GM18867 (cell line): ENCODE results near the gene SYCN.

ENCODE experiments used
- ATAC-seq: cut with Tn5 transposase; IDR thresholded peaks from one replicate; pipeline ENCODE4 v1.9.1; 2021; ENCODE audit warnings: mild to moderate bottlenecking, moderate library complexity; ENCODE audit not compliant: unreplicated experiment

SYCN gene

DNA sequence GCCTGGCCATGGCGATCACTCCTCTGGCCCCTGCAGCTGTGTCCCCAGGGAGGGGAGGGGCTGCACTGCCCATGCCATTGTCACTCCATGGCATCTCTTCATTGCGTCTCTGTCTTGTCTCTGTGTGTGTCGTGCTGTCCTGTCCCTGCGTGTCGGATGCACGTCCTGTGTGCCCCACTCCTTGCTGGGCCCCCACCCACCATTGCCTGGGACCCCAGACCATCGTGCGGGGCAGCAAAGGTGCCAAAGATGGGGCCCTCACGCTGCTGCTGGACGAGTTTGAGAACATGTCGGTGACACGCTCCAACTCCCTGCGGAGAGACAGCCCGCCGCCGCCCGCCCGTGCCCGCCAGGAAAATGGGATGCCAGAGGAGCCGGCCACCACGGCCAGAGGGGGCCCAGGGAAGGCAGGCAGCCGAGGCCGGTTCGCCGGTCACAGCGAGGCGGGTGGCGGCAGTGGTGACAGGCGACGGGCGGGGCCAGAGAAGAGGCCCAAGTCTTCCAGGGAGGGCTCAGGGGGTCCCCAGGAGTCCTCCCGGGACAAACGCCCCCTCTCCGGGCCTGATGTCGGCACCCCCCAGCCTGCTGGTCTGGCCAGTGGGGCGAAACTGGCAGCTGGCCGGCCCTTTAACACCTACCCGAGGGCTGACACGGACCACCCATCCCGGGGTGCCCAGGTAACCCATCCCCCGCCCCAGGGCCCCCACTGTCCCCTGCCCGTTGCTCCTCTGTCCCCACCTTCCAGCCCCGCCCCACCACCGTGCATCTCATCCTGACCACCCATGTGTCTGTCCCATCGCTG lies 31.2 kb downstream of the SYCN start:
- no peak for ATAC-seq

DNA sequence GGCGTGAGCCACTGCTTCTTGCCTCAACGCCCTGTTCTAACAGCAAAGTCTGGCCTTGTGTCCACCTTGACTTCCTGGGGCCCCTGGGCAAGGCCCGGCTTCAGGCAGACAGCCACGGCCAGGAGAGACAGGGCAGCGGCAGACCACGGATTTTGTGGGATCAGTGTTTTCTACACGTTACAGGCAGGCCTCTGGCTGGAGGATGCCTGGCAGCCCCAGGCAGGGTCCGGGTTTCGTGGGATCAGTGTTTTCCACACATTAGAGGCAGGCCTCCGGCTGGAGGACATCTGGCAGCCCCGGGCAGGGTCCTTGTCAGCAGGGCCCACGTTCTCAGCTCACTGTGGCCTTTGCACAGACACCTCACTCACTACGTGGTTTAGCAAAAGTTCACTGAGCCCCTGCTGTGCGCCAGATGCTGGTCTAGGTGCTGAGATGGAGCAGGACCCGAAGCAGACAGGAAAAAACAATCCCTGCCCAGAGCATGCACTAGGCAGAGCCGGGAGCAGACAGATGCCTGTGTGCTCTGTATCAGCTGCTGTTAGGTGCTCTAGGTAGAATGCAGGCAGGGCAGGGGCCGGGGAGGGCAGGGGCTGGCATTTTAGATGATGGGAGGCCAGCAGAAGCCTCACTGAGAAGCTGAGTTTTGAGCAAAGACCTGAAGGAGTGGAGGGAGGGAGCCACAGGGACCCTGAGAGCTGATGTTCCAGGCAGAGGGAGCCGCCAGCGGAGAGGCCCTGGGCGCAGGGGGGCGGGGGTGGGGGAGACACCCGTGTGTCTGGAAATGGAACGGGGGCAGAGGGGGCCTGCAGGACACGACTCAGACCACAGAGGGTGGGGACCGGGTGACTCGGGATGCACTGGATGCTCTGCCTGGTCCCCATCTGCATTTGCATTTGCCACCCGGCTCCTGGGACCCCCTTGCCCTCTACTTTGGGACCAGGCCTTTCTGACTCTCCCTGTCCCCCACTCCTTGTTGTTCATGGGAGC lies 32.3 kb downstream of the SYCN start:
- ATAC-seq: no peak

DNA sequence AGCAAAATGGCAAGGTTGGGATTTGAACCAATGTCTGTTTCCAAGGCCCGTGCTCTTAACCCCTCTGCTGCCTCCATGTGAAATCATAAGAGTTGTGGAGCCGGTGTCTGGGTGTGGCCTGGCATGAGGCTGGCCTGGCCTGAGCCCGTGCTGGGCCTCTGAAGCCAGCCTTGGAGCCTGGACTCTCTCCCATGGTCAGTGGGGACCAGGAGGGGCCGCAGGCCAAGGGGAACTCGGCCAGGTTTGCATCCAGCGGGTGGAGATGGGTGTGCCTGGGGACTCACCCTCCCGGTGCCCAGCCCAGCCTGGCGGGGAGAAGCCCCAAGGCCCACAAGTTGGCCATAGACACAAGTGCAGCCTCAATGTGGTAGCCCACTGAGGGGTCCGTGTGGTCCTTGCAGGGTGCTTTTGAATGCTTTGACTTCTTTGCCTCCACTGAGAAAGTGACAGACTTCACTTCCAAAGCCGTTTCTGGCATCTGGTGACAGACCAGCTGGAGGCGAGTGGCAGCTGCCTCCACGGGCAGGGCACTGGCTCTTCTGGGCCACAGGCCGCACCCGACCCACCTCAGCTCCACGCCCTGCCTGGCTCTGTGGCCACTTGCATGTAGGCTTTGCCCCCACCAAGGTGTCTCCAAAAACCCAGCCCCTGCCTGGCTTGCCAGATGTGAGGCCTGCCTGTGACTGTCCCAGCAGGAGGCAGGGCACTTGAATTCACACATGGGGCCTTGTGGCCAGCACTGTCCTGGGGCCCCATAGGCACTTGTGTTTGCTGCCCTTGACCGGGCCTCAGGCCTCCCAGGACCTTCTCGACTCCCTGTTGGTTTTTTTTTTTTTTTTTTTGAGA lies 33.5 kb downstream of the SYCN start:
- ATAC-seq: no peak

DNA sequence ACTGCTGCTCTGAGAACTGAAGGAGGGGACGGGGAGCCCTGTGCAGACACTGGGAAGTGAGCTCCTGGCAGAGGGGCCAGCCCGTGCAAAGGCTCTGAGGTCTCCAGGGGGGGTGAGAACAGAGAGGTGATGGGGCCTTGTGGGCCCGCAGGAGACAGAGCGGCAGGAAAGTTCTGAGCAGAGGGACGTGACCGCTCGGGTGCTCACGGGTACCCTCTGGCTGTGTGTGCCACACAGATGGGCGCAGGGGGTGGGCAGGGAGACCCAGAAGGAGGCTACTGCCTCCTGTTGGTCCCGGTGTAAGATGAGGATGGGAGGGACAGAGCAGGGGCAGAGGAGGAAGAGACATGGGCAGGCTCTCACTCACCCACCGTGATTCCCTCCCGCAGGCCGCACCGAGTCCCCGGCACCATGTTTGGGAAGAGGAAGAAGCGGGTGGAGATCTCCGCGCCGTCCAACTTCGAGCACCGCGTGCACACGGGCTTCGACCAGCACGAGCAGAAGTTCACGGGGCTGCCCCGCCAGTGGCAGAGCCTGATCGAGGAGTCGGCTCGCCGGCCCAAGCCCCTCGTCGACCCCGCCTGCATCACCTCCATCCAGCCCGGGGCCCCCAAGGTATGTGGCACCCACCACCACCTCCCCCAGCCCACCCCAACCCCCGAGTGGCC lies 34.8 kb downstream of the SYCN start:
- ATAC-seq: no peak

DNA sequence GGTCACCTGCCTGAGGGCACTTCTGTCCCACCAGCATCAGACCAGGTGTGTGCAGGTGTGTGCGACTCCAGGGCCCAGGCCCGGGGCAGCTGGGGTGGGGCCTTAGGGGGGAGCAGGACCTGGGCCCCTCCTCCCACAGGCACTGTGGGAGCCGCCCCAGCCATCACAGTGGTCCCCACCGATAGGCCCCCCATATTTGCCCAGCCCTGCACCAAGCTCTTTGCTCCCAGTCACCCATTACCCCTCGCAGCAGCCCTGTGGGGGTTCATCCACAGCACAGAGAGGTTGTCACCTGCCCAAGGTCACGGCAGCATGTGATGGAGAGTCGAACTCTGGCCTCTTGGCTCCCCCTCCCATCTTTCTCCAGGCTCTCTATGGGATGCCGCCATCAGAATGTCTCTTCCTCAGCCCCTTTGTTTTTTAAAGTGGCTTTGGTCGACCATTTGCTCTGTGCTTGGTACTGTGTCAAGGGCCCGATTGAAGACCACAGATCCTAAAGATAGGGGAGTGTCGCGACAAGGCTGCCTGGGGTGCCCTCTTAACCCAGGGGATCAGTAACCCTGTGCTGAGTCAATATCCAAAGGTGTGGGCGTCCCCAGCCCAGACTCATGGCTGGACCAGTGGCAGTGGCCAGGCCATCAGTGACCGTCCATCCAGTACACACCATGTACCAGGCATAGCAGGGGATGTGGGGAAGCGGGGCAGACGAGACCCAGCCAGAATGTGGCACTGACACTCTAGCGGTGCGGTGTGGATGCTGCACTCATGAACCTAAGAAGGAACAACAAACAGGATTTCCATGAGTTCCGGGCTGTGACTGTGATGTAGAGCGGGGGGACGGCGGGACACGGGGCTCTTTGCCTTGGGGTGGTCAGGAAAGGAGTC lies 35.6 kb downstream of the SYCN start:
- ATAC-seq: no peak

DNA sequence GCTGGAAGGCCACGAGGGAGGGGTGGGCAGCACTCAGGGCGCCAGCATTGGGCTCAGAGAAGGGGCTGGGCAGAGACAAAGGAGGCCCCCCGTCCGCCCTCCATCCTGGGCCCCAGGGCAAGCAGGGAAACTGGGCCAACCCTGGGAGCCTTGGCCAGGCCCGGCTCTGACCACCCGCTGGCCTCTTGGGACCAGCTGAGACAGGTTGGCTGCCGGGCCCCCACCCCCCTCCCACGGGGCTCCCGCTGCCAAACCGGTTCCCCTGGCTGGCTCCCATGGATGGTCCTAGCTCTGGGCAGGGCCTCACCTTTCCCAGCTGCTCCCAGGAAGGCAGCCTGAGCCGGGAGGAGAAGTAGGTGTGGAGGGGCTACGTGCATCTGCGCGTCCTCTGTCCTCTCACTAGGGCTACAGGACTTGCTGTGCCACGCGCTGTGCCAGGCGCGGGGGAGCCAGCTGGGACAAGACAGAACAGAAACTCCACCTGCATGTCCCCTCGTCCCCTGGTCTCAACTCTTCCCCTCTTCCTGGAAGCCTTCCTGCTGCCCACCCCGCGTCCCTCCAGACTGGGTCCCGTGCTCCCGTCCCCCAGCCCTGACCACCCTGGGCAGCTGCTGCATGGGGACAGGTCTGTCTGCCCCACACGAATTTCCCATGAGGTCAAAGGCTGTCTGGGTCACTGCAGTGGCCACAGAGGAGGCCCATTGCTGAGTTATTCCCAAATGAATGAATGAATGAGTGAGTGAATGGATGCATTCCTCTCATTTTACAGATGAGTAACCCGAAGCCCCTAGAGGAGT lies 36.4 kb downstream of the SYCN start:
- no peak for ATAC-seq

DNA sequence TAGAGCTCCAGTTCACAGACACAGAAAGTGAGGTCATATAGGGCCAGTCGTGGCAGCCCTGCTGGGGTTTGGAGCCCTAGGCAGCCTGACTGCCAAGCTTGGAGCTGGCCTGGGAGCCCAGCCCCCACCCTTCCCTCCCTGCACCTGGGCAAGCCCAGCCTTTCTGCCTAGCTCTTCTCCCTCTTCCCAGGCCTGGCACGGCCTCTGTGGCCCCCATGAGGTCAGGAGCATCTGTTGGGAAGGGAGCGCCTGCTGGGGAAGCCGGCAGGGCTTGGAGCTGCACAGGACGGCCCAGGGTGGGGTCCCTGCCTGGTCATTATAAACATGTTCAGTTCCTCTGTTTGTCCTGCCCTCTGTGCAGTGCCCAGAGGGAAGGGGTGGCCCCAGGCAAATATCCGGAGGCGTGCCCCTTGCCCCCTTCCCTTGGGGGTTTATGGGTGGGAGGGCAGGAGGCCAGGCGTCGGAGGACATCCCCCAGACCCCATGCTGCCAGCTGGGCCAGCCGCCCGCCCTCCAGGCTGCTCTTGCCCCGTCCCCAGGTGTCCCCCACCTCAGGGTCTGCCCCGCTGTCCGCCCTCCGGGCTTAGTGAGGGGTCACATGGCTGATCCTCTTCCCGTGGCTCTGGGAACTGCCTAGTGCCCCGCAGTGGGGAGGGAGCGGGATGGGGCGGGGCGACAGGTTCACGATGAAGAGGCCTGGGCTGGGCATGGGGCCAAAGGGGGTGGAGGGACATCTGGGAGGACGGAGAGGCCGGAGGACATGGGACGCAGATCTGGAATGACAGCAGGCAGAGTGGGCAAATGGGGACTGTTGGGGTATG lies 37.3 kb downstream of the SYCN start:
- no peak for ATAC-seq

DNA sequence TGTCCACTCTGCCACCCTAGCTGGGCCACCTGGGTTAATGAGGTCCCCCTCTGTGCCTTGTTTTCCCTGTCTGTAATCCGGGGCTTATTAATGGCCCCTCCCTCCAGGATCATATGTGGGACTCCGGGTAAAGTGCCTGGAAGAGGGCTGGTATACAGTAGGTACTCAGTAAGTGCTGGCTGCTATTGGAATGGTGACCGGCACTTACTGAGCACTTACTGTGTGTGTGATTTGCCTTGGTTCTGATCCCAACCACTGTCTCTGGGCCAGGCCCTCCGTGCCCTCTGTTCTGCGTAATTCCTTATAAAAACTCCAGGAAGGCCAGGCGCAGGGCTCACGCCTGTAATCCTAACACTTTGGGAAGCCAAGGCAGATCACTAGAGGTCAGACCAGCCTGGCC lies 38.2 kb downstream of the SYCN start:
- no peak for ATAC-seq

DNA sequence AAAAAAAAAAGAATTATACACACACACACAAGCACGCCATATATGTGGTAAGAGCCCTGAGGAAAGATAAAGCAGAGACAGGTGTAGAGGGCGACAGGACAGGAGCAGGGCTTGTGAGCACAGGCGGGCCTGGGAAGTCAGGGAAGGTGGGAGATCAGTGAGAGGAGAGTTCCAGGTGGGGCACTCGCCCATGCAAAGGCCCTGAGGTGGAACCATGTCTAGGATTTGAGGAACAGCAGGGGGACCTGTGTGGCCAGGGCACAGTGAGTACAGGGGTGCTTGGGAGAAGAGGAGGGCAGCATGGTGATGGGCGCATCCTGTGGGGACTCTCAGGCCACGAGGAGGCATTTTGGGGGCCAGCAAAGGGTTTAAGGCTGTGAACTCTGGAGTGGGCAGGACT lies 39.8 kb downstream of the SYCN start:
- no peak for ATAC-seq

DNA sequence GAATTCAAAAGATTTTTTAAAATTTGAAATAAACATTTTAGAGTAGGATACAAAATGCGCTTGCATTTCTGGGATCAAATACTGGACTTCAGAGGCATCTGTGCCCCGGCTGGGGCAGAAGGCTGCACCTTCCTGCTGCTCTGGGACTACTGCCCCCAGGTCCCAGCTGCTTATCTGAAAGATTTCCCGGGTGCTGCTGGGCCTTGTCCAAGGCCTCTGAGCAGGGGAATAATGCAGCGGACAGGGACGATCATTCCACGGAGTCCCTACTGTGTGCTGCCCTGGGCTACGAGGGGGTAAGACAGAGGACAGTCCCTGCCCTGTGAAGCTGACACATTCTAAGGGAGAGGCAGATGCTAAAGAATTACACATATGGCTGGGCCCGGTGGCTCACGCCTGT lies 40.4 kb downstream of the SYCN start:
- no peak for ATAC-seq

DNA sequence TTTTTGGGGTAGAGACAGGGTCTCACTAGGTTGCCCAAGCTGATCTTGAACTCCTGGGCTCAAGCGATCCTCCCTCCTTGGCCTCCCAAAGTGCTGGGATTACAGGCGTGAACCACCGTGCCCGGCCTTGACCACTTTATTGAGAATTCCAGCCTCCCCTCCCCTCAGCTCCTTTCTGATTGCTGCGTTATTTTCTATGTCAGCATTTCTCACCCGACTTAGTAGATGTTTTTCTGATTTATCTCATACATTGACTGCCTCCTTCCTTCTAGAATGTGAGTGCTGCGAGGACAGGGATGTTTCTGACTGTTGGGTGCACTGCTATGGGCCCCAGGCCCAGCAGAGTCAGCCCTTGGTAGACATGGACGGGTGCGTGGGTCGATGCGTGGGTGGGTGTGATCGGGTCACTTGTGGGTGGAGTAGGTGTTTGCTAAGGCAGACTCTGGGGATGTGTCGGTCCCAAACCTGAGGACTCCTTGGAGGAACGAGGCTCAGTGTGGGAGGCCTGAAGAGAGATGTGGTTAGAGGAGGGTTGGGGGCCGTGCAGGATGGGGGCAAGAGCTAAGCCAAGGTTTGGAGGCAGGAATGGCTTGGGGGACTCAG lies 41.5 kb downstream of the SYCN start:
- no peak for ATAC-seq

DNA sequence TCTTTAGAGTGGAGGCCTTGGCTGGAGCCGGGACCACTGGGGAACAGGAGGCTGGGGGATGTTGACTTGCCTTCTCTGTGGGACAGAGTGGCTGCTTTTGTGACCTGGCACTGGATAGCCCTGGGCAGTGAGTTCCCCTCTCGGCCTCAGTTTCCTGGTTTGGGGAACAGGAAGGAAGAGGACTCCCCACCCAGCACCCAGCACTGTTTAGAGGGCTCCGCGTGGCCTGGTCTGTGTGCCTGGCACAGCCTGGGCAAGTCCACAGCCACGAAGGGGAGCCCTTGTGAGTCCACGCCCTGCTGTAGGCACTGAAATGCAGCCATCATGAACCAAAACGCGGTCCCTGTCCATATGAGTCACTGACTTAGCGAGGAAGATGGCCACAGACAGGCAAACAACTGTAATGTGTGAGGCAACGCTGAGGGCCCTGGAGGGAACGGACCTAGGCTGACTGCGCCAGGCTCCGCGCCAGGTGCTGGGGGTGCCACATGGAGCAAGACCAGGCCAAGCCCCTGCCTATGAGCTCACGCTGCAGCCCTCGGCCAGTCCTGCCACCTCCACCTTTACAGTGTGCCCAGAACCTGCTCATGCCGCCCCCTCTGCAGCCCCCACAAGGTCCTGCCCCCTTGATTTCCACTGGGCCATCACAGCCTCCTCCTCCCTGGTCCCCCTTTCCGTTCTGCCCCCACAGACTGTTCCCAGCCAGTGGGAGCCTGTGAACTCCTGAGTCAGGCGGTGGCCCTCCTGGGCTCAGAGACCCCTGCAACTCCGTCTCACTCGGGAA lies 43.0 kb downstream of the SYCN start:
- ATAC-seq: no peak

DNA sequence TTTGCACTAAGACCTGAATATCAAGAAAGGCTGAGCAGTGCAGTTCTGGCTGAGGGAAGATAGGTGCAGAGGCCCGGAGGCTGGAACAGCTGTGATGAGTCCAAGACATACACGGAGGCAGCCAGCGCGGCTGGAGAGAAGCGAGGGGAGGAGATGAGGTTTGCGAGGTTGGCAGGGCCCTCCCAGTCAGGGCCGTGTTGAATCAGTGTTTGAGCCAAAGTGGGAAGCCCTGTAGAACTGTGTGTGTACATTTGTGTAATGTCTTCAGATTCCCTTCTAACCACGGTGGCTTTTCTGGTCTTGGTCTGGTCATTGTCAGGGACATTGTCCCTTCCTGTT lies 43.6 kb downstream of the SYCN start:
- ATAC-seq: no peak

DNA sequence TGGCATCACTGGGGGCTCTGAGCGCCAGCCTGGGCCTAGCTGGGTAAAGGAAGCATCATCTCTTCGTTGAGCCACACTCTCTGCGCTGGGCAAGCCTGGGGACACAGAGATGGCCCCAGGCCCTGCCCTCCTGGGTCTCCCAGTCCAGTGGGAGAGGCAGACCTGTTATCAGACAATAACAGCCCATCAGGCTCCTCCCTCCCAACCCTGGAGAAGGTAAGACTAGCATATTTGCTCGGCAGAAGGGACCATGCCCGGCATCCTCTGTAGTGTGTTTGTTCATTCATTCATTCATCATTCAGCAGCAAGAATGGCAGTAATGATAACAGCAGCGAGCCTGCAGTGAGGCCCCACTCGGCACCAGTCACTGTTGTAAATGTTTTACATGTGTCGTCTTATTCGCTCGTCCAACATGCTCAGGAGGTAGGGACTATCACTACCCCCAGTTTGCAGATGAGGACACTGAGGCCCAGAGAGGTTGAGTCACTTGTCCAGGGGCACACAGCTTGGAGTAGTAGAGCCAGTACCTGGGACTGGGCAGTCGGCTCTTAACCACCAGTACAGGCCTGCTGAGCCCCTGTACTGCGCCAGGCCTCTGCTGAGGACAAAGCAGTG lies 45.3 kb downstream of the SYCN start:
- no peak for ATAC-seq

DNA sequence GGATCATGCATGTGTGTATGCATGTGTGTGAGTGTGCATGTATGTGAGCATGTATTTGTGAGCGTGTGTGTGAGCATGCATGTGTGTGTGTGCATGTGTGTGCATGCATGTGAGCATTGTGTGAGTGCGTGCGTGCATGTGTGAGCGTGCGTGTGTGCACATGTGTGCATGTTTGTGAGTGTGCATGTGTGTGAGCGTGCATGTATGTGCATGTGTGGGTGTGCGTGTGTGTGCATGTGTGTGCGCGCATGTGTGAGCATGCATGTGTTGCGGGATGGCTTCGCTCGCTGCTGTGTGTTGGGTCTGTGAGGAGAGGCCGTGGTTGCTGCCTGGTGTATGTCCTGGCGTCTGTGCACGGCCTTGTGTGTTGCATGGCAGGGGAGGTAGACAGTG lies 46.1 kb downstream of the SYCN start:
- no peak for ATAC-seq

DNA sequence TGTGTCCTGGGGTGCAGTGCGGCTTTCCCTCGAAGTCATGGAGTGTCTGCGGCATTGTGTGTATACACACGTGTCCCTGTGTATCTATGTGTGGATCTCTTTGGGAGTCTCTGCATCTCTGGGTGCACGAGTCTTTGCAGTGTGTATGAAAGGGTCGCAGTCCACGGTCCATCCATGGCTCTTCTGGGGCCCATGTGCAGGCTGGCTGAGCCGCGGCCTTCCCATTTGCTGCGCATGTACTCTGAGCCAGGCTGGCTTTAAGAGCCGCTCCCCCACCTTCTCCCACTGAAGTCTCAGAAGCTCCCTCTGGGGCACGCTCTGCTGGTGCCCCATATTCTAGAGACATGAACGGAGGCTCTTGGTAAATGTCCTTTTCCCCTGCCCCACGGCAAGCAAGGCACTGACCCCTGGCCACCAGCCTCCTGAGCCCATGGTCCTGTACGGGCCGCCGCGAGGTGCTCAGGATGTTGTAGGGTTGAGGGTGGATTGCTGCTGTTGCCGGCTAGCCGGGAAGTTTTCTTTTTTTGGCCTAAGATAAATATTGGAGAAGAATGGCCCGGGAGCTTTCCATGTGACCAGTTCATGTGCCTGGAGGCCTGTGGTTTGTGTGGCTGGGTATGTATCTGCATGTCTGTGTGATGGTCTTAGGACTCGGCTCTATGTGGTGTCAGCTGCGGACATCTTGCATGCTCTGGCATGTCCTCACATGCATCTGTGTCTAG lies 46.6 kb downstream of the SYCN start:
- no peak for ATAC-seq
